HCT116 (cell line): ENCODE results near the gene AMBP.

Source experiments
- CBX3 ChIP-seq: IDR thresholded peaks from 2 replicates; pipeline ENCODE4 v1.6.1; 2012; ENCODE audit warnings: low read depth
- CEBPB ChIP-seq: IDR thresholded peaks from 2 replicates; pipeline ENCODE4 v1.6.1; 2012; ENCODE audit warnings: low read depth
- EGR1 ChIP-seq: IDR thresholded peaks from 2 replicates; pipeline ENCODE4 v1.6.1; 2012; ENCODE audit warnings: low read depth
- ELF1 ChIP-seq: IDR thresholded peaks from 2 replicates; pipeline ENCODE4 v1.6.1; 2012; ENCODE audit warnings: low read depth, borderline replicate concordance
- EZH2 ChIP-seq: fragments of 200-600 bp; sonication (generic); IDR thresholded peaks from 2 replicates; pipeline ENCODE4 v1.6.1; 2017; ENCODE audit warnings: antibody characterized with exemption, mixed run types
- EZH2phosphoT487 ChIP-seq: fragments of 200-600 bp; IDR thresholded peaks from 2 replicates; pipeline ENCODE4 v1.6.1; 2018; ENCODE audit warnings: antibody characterized with exemption, borderline replicate concordance
- JUND ChIP-seq: IDR thresholded peaks from 2 replicates; pipeline ENCODE4 v1.6.1; 2012
- POLR2A ChIP-seq: IDR thresholded peaks from 2 replicates; pipeline ENCODE4 v1.7.0; 2011; ENCODE audit warnings: borderline replicate concordance; ENCODE audit not compliant: insufficient read depth, insufficient read length; ENCODE audit errors: extremely low read depth
- RAD21 ChIP-seq: IDR thresholded peaks from 2 replicates; pipeline ENCODE4 v1.6.1; 2012; ENCODE audit warnings: low read depth, mild to moderate bottlenecking
- SIN3A ChIP-seq: IDR thresholded peaks from 2 replicates; pipeline ENCODE4 v1.6.1; 2012; ENCODE audit warnings: low read depth
- TF ChIP-seq, protein P1 (sequence below): IDR thresholded peaks from 2 replicates; pipeline ENCODE4 v1.6.1; 2012; ENCODE audit warnings: low read depth
- TF ChIP-seq, protein P2 (sequence below), 3 experiments: fragments of 200-600 bp in 1 of 3; sonication (generic) in 1 of 3; IDR thresholded peaks in 2 of 3; conservative IDR thresholded peaks in 1 of 3; 2 replicates each; pipeline ENCODE4 v1.5.1; 2012 to 2017; ENCODE audit warnings: low read depth in 2 of 3, low read length in 2 of 3, antibody characterized with exemption in 1 of 3, borderline replicate concordance in 1 of 3, control low read depth in 1 of 3, mild to moderate bottlenecking in 1 of 3, mixed read lengths in 1 of 3, mixed run types in 1 of 3, moderate library complexity in 1 of 3; ENCODE audit not compliant: insufficient read depth in 1 of 3
- TF ChIP-seq, protein P3 (sequence below): IDR thresholded peaks from 2 replicates; pipeline ENCODE4 v1.6.1; 2012

DNA sequence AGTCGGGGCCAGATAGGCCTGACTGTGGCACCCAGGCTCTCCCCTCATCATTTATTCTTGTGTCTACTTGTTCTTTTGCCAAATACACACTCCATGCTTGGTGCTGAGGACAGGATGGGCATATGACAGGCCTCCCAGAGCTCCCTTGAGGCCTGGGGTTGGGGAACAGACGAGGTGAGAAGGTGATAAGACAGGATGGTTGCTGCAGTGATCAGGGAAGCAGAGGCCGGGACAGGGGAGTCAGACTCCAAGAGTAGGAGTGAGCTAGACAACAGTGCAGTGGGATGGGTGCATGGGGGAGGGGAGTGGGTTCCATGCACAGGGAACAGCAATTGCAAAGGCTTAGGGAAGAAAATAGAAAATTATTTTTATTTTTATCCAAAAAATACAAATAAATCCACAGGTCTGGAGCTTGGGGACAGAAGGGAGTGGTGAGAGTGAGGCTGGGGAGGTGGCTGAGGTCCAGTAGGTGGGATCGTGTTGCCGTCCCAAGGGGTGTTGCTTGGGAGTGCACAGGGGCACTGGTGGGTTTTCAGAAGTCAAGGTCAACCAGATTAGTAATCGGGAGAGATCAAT is 3.4 kb upstream of the AMBP start:
- TF ChIP-seq, protein P1, sequence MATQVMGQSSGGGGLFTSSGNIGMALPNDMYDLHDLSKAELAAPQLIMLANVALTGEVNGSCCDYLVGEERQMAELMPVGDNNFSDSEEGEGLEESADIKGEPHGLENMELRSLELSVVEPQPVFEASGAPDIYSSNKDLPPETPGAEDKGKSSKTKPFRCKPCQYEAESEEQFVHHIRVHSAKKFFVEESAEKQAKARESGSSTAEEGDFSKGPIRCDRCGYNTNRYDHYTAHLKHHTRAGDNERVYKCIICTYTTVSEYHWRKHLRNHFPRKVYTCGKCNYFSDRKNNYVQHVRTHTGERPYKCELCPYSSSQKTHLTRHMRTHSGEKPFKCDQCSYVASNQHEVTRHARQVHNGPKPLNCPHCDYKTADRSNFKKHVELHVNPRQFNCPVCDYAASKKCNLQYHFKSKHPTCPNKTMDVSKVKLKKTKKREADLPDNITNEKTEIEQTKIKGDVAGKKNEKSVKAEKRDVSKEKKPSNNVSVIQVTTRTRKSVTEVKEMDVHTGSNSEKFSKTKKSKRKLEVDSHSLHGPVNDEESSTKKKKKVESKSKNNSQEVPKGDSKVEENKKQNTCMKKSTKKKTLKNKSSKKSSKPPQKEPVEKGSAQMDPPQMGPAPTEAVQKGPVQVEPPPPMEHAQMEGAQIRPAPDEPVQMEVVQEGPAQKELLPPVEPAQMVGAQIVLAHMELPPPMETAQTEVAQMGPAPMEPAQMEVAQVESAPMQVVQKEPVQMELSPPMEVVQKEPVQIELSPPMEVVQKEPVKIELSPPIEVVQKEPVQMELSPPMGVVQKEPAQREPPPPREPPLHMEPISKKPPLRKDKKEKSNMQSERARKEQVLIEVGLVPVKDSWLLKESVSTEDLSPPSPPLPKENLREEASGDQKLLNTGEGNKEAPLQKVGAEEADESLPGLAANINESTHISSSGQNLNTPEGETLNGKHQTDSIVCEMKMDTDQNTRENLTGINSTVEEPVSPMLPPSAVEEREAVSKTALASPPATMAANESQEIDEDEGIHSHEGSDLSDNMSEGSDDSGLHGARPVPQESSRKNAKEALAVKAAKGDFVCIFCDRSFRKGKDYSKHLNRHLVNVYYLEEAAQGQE: no peak
- TF ChIP-seq, protein P2, sequence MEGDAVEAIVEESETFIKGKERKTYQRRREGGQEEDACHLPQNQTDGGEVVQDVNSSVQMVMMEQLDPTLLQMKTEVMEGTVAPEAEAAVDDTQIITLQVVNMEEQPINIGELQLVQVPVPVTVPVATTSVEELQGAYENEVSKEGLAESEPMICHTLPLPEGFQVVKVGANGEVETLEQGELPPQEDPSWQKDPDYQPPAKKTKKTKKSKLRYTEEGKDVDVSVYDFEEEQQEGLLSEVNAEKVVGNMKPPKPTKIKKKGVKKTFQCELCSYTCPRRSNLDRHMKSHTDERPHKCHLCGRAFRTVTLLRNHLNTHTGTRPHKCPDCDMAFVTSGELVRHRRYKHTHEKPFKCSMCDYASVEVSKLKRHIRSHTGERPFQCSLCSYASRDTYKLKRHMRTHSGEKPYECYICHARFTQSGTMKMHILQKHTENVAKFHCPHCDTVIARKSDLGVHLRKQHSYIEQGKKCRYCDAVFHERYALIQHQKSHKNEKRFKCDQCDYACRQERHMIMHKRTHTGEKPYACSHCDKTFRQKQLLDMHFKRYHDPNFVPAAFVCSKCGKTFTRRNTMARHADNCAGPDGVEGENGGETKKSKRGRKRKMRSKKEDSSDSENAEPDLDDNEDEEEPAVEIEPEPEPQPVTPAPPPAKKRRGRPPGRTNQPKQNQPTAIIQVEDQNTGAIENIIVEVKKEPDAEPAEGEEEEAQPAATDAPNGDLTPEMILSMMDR (IDR thresholded peaks at IDR 0.05 in 2 of 3, conservative IDR thresholded peaks at IDR 0.05 in 1 of 3; ENCODE audit: borderline replicate concordance in 1 of 3, insufficient read depth in 1 of 3, low read depth in 2 of 3, low read length in 2 of 3): no peak
- TF ChIP-seq SIN3A: no peak
- no peak for TF ChIP-seq RAD21
- no peak for TF ChIP-seq JUND
- TF ChIP-seq POLR2A: no peak
- no peak for TF ChIP-seq EZH2
- no peak for TF ChIP-seq CBX3
- no peak for TF ChIP-seq EGR1
- TF ChIP-seq EZH2phosphoT487: no peak
- no peak for TF ChIP-seq ELF1
- TF ChIP-seq CEBPB: no peak
- TF ChIP-seq, protein P3, sequence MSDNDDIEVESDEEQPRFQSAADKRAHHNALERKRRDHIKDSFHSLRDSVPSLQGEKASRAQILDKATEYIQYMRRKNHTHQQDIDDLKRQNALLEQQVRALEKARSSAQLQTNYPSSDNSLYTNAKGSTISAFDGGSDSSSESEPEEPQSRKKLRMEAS: no peak
